HEK293T (cell line): Measurements from ENCODE around the gene TMEM143.

Source experiments
- BHLHE40 ChIP-seq: fragments of 450-650 bp; IDR thresholded peaks from 2 replicates; pipeline ENCODE4 v1.6.1; 2016; ENCODE audit warnings: mild to moderate bottlenecking, moderate library complexity, borderline replicate concordance
- CTBP1 ChIP-seq: fragments of 450-650 bp; IDR thresholded peaks from 2 replicates; pipeline ENCODE4 v1.6.1; 2016; ENCODE audit warnings: borderline replicate concordance
- L3MBTL2 ChIP-seq: fragments of 450-650 bp; conservative IDR thresholded peaks from 2 replicates; pipeline ENCODE4 v1.6.1; 2016; ENCODE audit warnings: mild to moderate bottlenecking

DNA sequence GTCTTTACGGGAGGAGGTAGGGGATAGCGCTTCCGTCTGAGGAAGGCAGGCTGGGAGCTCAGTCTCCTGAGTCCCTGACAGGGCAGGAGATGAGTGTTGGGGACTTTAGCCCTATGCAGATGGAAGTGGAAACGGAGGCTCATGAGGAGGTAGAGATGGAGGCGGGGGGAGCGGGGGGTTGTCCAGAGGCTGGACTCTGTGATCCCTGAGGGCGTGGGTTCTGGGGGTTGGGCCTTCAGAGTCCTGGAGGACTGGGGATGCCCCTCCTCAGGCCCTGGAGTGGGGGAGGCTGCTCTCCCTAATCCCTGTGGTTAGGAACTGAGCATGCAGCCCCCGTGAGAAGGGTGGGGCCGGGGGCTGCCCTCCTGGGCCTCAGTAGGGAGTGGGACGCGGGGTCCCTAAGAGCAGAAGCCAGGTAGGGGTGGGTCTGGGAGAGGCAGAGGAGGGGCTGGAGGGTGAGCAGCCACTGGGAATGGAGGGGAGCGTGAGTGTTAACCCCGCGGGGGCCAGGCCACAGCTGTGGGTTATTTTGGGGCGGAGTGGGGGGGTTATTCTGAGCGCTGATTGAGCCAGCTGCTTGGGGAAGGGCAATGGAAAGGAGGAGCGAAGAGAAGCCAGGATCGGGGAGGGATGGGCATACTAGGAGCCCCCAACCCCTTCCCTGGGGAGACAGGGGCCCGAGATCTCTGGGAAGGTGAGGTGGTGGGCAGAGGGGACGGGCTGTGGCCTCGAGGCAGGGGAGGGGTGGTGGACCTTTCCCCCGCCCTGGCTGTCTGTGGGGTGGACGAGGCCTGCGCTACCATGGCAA lies 32.5 kb upstream of the TMEM143 start:
- TF ChIP-seq BHLHE40, result no peak
- no peak for TF ChIP-seq L3MBTL2
- TF ChIP-seq CTBP1, result no peak
